Measurements from ENCODE around the gene PTMS.

DNA sequence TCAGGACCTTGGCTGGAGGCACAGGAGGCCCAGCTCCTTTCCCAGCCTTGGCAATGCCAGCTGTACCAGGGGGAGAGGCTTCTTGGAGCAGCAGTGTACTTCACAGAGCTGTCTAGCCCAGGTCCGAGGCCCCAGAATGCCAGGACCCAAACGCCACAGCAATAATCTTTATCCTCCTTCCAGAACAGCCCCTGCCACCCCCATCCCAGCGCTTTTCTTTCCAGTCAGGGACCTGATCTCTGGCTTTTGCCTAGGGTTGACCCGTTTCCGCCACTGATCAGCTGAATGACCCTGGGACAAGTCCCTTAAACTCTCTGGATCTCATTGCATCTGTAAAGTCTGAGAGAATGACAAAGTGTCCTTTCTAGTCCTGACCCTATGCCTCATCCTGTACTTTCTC, 11.2 kb downstream of the PTMS start:
- no peak for TF ChIP-seq EZH2 (IDR thresholded peaks at IDR 0.05)
- TF ChIP-seq POLR2AphosphoS5 (IDR thresholded peaks at IDR 0.05; ENCODE audit: borderline replicate concordance, low read depth, low read length): no peak
- TF ChIP-seq FOXP2 (optimal IDR thresholded peaks at IDR 0.05; ENCODE audit: control extremely low read depth, extremely low read length, insufficient read depth): no peak
